Measurements from ENCODE around the gene KCNC3.
"Not testable (repeated sequence)": the region's sequence is repeated elsewhere in the genome, so short reads cannot be mapped to it uniquely, and the experiment has no call there.

The KCNC3 gene

GRCh38 chr19:50340331-50340730 is 11.2 kb upstream of the KCNC3 start:
- Histone ChIP-seq H2BK12ac (ENCODE audit: low read length) (no peak overlapping the region), H2BK5ac (ENCODE audit: low read length) (no peak overlapping the region), H3K4me2 (ENCODE audit: insufficient read depth, low read length, poor library complexity, severe bottlenecking) (no peak overlapping the region), H3K4me1 (ENCODE audit: control insufficient read depth in 2 of 2, insufficient read depth in 1 of 2, low read depth in 1 of 2, low read length in 2 of 2) (no peaks in the 10 kb centered on the region), H3K4me3 (ENCODE audit: low read length in 2 of 2) (no peak overlapping the region), H3K4ac (ENCODE audit: low read length) (no peak overlapping the region), H2BK15ac (ENCODE audit: low read length) (no peak overlapping the region), H3K36me3 (replicated peaks in 1 of 2; ENCODE audit: control insufficient read depth in 2 of 2, insufficient read depth in 2 of 2, low read length in 2 of 2) (peaks cover 15 to 58% of the 10 kb centered on the region in 2 donors), H3K9me3 (replicated peaks in 1 of 2; ENCODE audit: control insufficient read depth in 2 of 2, insufficient read depth in 1 of 2, low read depth in 1 of 2, low read length in 2 of 2) (peaks cover 9 to 19% of the 10 kb centered on the region in 2 donors), H3K23ac (ENCODE audit: low read depth, low read length, poor library complexity) (no peak overlapping the region), H3K79me1 (ENCODE audit: low read depth, low read length) (peaks cover 2% of the 10 kb centered on the region), H3K18ac (ENCODE audit: low read length) (no peak overlapping the region), H2AK5ac (ENCODE audit: low read depth, low read length) (no peak overlapping the region), H3K27ac (replicated peaks; ENCODE audit: low read length) (no peak overlapping the region), H3K27me3 (ENCODE audit: control insufficient read depth in 3 of 3, insufficient read depth in 3 of 3, low read depth in 1 of 3, low read length in 3 of 3) (no peaks in the 10 kb centered on the region), H2AFZ (ENCODE audit: low read length) (no peak overlapping the region), H4K8ac (ENCODE audit: low read depth, low read length) (no peak overlapping the region), H3K9ac (ENCODE audit: low read depth, low read length, poor library complexity) (no peak overlapping the region), H2BK120ac (ENCODE audit: low read depth, low read length) (no peak overlapping the region), H3K14ac (ENCODE audit: low read length) (no peak overlapping the region), H4K91ac (ENCODE audit: low read depth, low read length, poor library complexity) (no peak overlapping the region)
- no peak for DNase-seq (ENCODE audit: low spot score)

GRCh38 chr19:50337031-50337430 is 7.9 kb upstream of the KCNC3 start:
- H4K91ac ChIP-seq (ENCODE audit: low read depth, low read length, poor library complexity); H2BK15ac ChIP-seq (ENCODE audit: low read length); H2BK12ac ChIP-seq (ENCODE audit: low read length); H2AFZ ChIP-seq (ENCODE audit: low read length); H2BK5ac ChIP-seq (ENCODE audit: low read length); H2BK120ac ChIP-seq (ENCODE audit: low read depth, low read length); H3K18ac ChIP-seq (ENCODE audit: low read length); H3K9ac ChIP-seq (ENCODE audit: low read depth, low read length, poor library complexity); H3K79me1 ChIP-seq (ENCODE audit: low read depth, low read length); H3K23ac ChIP-seq (ENCODE audit: low read depth, low read length, poor library complexity); H3K4ac ChIP-seq (ENCODE audit: low read length); H3K14ac ChIP-seq (ENCODE audit: low read length); DNase-seq (ENCODE audit: low spot score); H3K4me1 ChIP-seq (ENCODE audit: control insufficient read depth in 2 of 2, insufficient read depth in 1 of 2, low read depth in 1 of 2, low read length in 2 of 2); H4K8ac ChIP-seq (ENCODE audit: low read depth, low read length); H3K27ac ChIP-seq (replicated peaks; ENCODE audit: low read length); H2AK5ac ChIP-seq (ENCODE audit: low read depth, low read length); H3K4me2 ChIP-seq (ENCODE audit: insufficient read depth, low read length, poor library complexity, severe bottlenecking); H3K27me3 ChIP-seq (ENCODE audit: control insufficient read depth in 3 of 3, insufficient read depth in 3 of 3, low read depth in 1 of 3, low read length in 3 of 3); H3K4me3 ChIP-seq (ENCODE audit: low read length in 2 of 2): not testable (repeated sequence)
- Histone ChIP-seq H3K9me3 (replicated peaks in 1 of 2; ENCODE audit: control insufficient read depth in 2 of 2, insufficient read depth in 1 of 2, low read depth in 1 of 2, low read length in 2 of 2) (peaks cover 2 to 16% of the 10 kb centered on the region in 2 donors), H3K36me3 (replicated peaks in 1 of 2; ENCODE audit: control insufficient read depth in 2 of 2, insufficient read depth in 2 of 2, low read length in 2 of 2) (peaks cover 9 to 49% of the 10 kb centered on the region in 2 donors)
- no CpG with 5 or more reads among the region's 6 CpGs for WGBS, 2 donors (ENCODE audit: extremely low coverage in 2 of 2, insufficient read length in 2 of 2, insufficient replicate concordance in 1 of 2)

- Histone ChIP-seq H3K4ac (ENCODE audit: low read length) (no peak overlapping the region), H3K9ac (ENCODE audit: low read depth, low read length, poor library complexity) (no peak overlapping the region), H2AK5ac (ENCODE audit: low read depth, low read length) (no peak overlapping the region), H4K91ac (ENCODE audit: low read depth, low read length, poor library complexity) (no peak overlapping the region), H3K23ac (ENCODE audit: low read depth, low read length, poor library complexity) (peak overlapping the region; percentile 22), H3K18ac (ENCODE audit: low read length) (no peak overlapping the region), H3K4me1 (ENCODE audit: control insufficient read depth in 2 of 2, insufficient read depth in 1 of 2, low read depth in 1 of 2, low read length in 2 of 2) (peaks cover 3 to 7% of the 10 kb centered on the region in 2 donors), H2BK12ac (ENCODE audit: low read length) (no peak overlapping the region), H2AFZ (ENCODE audit: low read length) (no peak overlapping the region), H2BK15ac (ENCODE audit: low read length) (no peak overlapping the region), H3K27me3 (ENCODE audit: control insufficient read depth in 3 of 3, insufficient read depth in 3 of 3, low read depth in 1 of 3, low read length in 3 of 3) (no peaks in the 10 kb centered on the region), H3K14ac (ENCODE audit: low read length) (no peak overlapping the region), H2BK5ac (ENCODE audit: low read length) (no peak overlapping the region), H3K79me1 (ENCODE audit: low read depth, low read length) (peaks cover 5% of the 10 kb centered on the region), H2BK120ac (ENCODE audit: low read depth, low read length) (no peak overlapping the region), H3K36me3 (replicated peaks in 1 of 2; ENCODE audit: control insufficient read depth in 2 of 2, insufficient read depth in 2 of 2, low read length in 2 of 2) (peaks cover 9 to 32% of the 10 kb centered on the region in 2 donors), H3K27ac (replicated peaks; ENCODE audit: low read length) (no peak overlapping the region), H4K8ac (ENCODE audit: low read depth, low read length) (no peak overlapping the region), H3K9me3 (replicated peaks in 1 of 2; ENCODE audit: control insufficient read depth in 2 of 2, insufficient read depth in 1 of 2, low read depth in 1 of 2, low read length in 2 of 2) (peaks cover 2 to 5% of the 10 kb centered on the region in 2 donors), H3K4me3 (ENCODE audit: low read length in 2 of 2) (no peak overlapping the region), H3K4me2 (ENCODE audit: insufficient read depth, low read length, poor library complexity, severe bottlenecking) (no peak overlapping the region)
- WGBS, 2 donors (ENCODE audit: extremely low coverage in 2 of 2, insufficient read length in 2 of 2, insufficient replicate concordance in 1 of 2): no CpG with 5 or more reads among the region's 12 CpGs
- no peak for DNase-seq (ENCODE audit: low spot score)
These were observed 5.7 kb upstream of the KCNC3 start for GRCh38 chr19:50334741-50335421.

GRCh38 chr19:50333737-50334617 is 4.8 kb upstream of the KCNC3 start:
- WGBS, 2 donors (ENCODE audit: extremely low coverage in 2 of 2, insufficient read length in 2 of 2, insufficient replicate concordance in 1 of 2): no CpG with 5 or more reads among the region's 54 CpGs
- Histone ChIP-seq H2BK15ac (ENCODE audit: low read length) (no peak overlapping the region), H3K9me3 (replicated peaks in 1 of 2; ENCODE audit: control insufficient read depth in 2 of 2, insufficient read depth in 1 of 2, low read depth in 1 of 2, low read length in 2 of 2) (peaks cover 2 to 5% of the 10 kb centered on the region in 2 donors), H3K4me2 (ENCODE audit: insufficient read depth, low read length, poor library complexity, severe bottlenecking) (peak overlapping the region; percentile 95), H2AFZ (ENCODE audit: low read length) (no peak overlapping the region), H3K27ac (replicated peaks; ENCODE audit: low read length) (peak overlapping the region; percentile 98), H3K27me3 (ENCODE audit: control insufficient read depth in 3 of 3, insufficient read depth in 3 of 3, low read depth in 1 of 3, low read length in 3 of 3) (no peaks in the 10 kb centered on the region), H2BK120ac (ENCODE audit: low read depth, low read length) (no peak overlapping the region), H3K79me1 (ENCODE audit: low read depth, low read length) (peaks cover 5% of the 10 kb centered on the region), H3K14ac (ENCODE audit: low read length) (peak overlapping the region; percentile 58), H3K4me1 (ENCODE audit: control insufficient read depth in 2 of 2, insufficient read depth in 1 of 2, low read depth in 1 of 2, low read length in 2 of 2) (peaks cover 3 to 7% of the 10 kb centered on the region in 2 donors), H3K4me3 (ENCODE audit: low read length in 2 of 2) (peak overlapping the region in 1 of 2 donors; percentile 77), H3K23ac (ENCODE audit: low read depth, low read length, poor library complexity) (peak overlapping the region; percentile 66), H3K4ac (ENCODE audit: low read length) (peak overlapping the region; percentile 24), H4K8ac (ENCODE audit: low read depth, low read length) (peak overlapping the region; percentile 29), H3K18ac (ENCODE audit: low read length) (peak overlapping the region; percentile 97), H2BK5ac (ENCODE audit: low read length) (peak overlapping the region; percentile 95), H2BK12ac (ENCODE audit: low read length) (no peak overlapping the region), H4K91ac (ENCODE audit: low read depth, low read length, poor library complexity) (no peak overlapping the region), H3K36me3 (replicated peaks in 1 of 2; ENCODE audit: control insufficient read depth in 2 of 2, insufficient read depth in 2 of 2, low read length in 2 of 2) (peaks cover 6 to 23% of the 10 kb centered on the region in 2 donors), H3K9ac (ENCODE audit: low read depth, low read length, poor library complexity) (peak overlapping the region; percentile 73), H2AK5ac (ENCODE audit: low read depth, low read length) (peak overlapping the region; percentile 27)
- no peak for DNase-seq (ENCODE audit: low spot score)
